Right atrium auricular region (tissue), 2 donors: ENCODE measurements around the gene JAZF1. TPM values are rescaled to one million over a fixed set of nuclear protein-coding genes. Genes with fewer than 3 reads are reported as not detected.

ENCODE experiments used
- DNase-seq: peaks from one replicate; pipeline ENCODE4 v3.0.0-alpha.2; 2019; ENCODE audit warnings: low spot score
- H3K27ac ChIP-seq, 2 donors: fragments of 200-600 bp; sonication (generic); 1 replicate in 1 of 2; 2 replicates in 1 of 2; pipeline ENCODE4 v1.5.1; 2016 to 2019
- H3K27me3 ChIP-seq, 2 donors: fragments of 200-600 bp; sonication (generic); one replicate each; pipeline versions ENCODE4 v1.5.1 to v1.6.0; 2017 to 2019
- H3K36me3 ChIP-seq: fragments of 200-600 bp; sonication (generic); one replicate; pipeline ENCODE4 v1.5.1; 2016
- H3K4me1 ChIP-seq, 2 donors: fragments of 200-600 bp; sonication (generic); one replicate each; pipeline versions ENCODE4 v1.5.1 to v1.6.0; 2017 to 2019
- H3K4me3 ChIP-seq, 2 donors: fragments of 200-600 bp; sonication (generic); 1 replicate in 1 of 2; 2 replicates in 1 of 2; pipeline ENCODE4 v1.5.1; 2017 to 2019; ENCODE audit warnings: mild to moderate bottlenecking in 1 of 2, moderate library complexity in 1 of 2
- H3K9me3 ChIP-seq, 2 donors: fragments of 200-600 bp; sonication (generic); one replicate each; pipeline ENCODE4 v1.5.1; 2019
- total RNA-seq, 2 donors: library from RNA; depleted of rRNA; stranded (reverse); fragments of >200 nt; gene quantifications; one replicate each; pipeline ENCODE4 v1.1.0, GENCODE V29; 2016
- TF ChIP-seq, protein P1 (sequence below), 2 donors: fragments of 200-600 bp; sonication (generic); IDR thresholded peaks; one replicate each; pipeline ENCODE4 v1.5.1; 2019; ENCODE audit warnings: antibody characterized with exemption in 2 of 2

JAZF1 gene
- total RNA-seq, 2 donors from 2014 or later = 13.2 to 18.5 TPM

DNA sequence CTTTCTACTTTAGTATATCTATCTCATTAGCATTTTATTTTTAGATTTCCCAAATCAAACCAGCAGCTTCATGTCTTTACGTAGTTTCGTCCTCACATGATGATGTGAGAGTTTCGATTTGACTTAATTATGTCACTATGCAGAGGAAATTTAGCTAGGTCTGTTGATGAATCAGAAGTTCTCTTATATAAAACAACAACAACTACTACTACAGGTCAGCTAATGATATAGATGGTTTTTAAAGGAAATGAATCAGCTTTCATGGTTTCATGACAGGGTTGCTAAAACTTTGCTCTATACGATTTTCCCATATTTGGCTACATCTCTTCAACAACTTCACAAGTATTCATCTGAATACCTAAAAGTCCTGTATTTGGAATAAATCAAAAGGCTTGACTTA lies 28.6 kb downstream of the JAZF1 start:
- Histone ChIP-seq H3K27me3 (no peaks in the 10 kb centered on the region), H3K4me1 (peaks cover 0 to 23% of the 10 kb centered on the region in 2 donors), H3K27ac (no peak overlapping the region), H3K4me3 (no peak overlapping the region), H3K9me3 (no peaks in the 10 kb centered on the region), H3K36me3 (no peaks in the 10 kb centered on the region)
- no peak for DNase-seq
- TF ChIP-seq, protein P1, sequence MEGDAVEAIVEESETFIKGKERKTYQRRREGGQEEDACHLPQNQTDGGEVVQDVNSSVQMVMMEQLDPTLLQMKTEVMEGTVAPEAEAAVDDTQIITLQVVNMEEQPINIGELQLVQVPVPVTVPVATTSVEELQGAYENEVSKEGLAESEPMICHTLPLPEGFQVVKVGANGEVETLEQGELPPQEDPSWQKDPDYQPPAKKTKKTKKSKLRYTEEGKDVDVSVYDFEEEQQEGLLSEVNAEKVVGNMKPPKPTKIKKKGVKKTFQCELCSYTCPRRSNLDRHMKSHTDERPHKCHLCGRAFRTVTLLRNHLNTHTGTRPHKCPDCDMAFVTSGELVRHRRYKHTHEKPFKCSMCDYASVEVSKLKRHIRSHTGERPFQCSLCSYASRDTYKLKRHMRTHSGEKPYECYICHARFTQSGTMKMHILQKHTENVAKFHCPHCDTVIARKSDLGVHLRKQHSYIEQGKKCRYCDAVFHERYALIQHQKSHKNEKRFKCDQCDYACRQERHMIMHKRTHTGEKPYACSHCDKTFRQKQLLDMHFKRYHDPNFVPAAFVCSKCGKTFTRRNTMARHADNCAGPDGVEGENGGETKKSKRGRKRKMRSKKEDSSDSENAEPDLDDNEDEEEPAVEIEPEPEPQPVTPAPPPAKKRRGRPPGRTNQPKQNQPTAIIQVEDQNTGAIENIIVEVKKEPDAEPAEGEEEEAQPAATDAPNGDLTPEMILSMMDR (IDR thresholded peaks at IDR 0.05) = no peak

DNA sequence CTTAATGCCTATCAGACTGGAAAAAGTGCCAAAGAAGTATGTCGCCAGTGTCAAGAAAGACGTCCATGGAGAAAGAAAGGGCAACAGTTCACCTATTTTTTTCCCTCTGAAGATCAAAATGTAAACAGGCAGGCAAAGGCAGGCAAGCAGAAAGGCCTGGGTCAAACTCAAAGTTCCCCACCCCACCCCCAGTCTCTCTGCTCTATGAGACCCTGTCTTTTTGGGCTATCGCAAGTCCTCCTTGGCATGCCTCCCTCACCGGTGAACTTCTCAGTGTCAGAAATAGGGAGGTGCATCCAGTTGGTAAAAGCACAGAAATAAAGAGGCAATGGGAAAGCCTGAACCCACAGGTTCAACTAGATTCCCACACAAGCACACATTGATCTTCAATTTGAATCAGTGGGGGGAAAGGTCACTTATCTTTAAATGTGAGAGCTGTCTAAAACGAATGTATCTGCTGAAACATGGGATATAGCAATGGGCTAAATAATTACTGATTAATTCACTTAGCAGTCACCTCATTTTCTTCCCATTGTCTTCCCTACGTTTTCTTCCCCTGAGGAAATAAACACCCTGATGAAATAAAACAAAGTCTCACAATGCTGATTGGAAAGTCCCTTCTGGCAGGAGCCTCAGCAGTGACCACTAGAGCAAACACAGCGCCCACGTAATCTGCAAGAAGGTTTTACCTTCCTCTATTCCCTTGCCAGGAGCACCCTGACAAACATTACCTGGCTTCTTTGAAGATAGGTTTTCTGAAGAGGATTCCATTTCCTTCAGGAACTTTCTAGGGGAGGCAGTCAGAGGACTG lies 31.1 kb downstream of the JAZF1 start:
- TF ChIP-seq, protein P1 (IDR thresholded peaks at IDR 0.05) = no peak
- Histone ChIP-seq H3K36me3 (no peaks in the 10 kb centered on the region), H3K4me1 (no peaks in the 10 kb centered on the region), H3K9me3 (no peaks in the 10 kb centered on the region), H3K4me3 (no peak overlapping the region), H3K27ac (no peak overlapping the region), H3K27me3 (no peaks in the 10 kb centered on the region)
- DNase-seq = no peak

DNA sequence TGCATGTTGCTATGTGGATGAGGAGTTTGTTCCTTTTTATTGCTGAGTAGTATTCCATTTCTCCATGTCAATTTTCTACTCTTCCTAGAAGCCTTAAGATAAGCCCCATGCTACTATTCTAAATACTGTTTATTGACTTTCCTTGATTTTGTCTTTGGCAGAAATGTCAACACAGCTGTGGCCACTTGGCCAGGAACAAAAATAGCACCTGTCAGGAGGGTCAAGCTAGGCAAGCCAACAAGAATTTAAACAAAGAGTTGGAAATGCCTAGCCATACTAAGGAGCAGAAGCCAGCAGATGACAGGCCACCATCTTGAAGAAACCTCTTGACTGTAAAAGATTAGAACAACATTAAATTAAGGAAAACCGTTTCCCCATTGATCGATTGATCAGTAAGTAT lies 34.7 kb downstream of the JAZF1 start:
- no peaks in the 10 kb centered on the region for H3K27me3 ChIP-seq
- no peak for DNase-seq
- no peak overlapping the region for H3K4me3 ChIP-seq
- H3K27ac ChIP-seq = no peak overlapping the region
- H3K4me1 ChIP-seq = peaks cover 0 to 11% of the 10 kb centered on the region in 2 donors
- no peaks in the 10 kb centered on the region for H3K36me3 ChIP-seq
- H3K9me3 ChIP-seq = no peaks in the 10 kb centered on the region
- TF ChIP-seq, protein P1 (IDR thresholded peaks at IDR 0.05) = no peak

DNA sequence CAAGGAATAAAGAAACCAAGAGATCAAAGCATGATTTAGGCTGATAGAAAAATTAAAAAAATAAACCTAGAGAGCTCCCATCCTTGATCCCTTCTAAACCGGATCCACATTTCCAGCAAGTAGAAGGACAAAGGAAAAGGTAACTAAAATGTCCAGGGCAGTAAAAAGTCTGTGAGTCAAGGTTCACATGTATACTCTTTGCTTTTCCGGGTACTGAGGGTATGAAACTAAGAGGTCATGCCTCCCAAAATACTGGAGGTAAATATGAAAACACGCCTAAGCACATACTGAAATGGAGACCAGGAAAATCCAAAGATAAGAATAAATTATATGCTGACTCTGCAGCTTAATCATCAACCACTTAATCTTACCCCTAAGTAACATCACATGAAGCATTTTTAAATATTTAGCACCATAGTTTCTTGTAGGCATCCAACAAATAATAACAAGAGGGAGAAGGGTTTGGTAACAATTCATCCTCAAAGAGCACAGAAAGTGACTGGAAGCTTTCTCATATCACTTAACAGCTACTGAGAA lies 35.4 kb downstream of the JAZF1 start:
- no peaks in the 10 kb centered on the region for H3K36me3 ChIP-seq
- H3K9me3 ChIP-seq = no peaks in the 10 kb centered on the region
- H3K4me1 ChIP-seq = peaks cover 0 to 12% of the 10 kb centered on the region in 2 donors
- no peak overlapping the region for H3K4me3 ChIP-seq
- no peak overlapping the region for H3K27ac ChIP-seq
- TF ChIP-seq, protein P1 (IDR thresholded peaks at IDR 0.05) = no peak
- no peaks in the 10 kb centered on the region for H3K27me3 ChIP-seq
- DNase-seq = no peak

DNA sequence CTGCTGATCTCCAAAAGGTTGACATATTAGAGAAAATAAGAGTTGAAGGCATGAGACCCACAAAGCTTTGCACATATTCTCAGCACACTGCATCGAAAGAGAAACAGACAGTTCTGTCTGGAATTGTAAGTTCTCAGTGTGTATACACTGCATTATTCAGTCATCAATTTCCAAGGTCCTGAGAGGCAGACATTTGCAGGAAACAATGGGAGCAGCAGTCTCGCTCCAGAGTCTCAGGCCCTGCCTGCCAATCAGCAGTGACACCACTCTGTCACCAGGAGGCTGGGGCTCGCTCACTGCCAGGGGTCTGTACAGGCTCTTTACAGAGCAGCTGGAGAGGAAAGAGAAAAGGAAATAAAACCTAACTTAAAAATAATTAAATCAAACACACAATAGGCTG lies 36.3 kb downstream of the JAZF1 start:
- Histone ChIP-seq H3K9me3 (no peaks in the 10 kb centered on the region), H3K27ac (no peak overlapping the region), H3K4me3 (no peak overlapping the region), H3K27me3 (no peaks in the 10 kb centered on the region), H3K36me3 (no peaks in the 10 kb centered on the region), H3K4me1 (peaks cover 0 to 12% of the 10 kb centered on the region in 2 donors)
- DNase-seq = no peak
- TF ChIP-seq, protein P1 (IDR thresholded peaks at IDR 0.05) = no peak
